ENCODE data around the gene UNC13A. TPM values are rescaled to one million over a fixed set of nuclear protein-coding genes. Genes with fewer than 3 reads are reported as not detected.

UNC13A gene
- total RNA-seq, 6 experiments from 2014 or later = 0.02 TPM; not detected in 5

- DNase-seq (peak in 1 of 3 donors; percentile 52), ATAC-seq (peak; percentile 62 to 69 (median 66))
- no peaks in the 10 kb centered on the region for H3K27me3 ChIP-seq
- no peak for TF ChIP-seq POLR2A (IDR thresholded peaks at IDR 0.05)
- TF ChIP-seq, protein P1, sequence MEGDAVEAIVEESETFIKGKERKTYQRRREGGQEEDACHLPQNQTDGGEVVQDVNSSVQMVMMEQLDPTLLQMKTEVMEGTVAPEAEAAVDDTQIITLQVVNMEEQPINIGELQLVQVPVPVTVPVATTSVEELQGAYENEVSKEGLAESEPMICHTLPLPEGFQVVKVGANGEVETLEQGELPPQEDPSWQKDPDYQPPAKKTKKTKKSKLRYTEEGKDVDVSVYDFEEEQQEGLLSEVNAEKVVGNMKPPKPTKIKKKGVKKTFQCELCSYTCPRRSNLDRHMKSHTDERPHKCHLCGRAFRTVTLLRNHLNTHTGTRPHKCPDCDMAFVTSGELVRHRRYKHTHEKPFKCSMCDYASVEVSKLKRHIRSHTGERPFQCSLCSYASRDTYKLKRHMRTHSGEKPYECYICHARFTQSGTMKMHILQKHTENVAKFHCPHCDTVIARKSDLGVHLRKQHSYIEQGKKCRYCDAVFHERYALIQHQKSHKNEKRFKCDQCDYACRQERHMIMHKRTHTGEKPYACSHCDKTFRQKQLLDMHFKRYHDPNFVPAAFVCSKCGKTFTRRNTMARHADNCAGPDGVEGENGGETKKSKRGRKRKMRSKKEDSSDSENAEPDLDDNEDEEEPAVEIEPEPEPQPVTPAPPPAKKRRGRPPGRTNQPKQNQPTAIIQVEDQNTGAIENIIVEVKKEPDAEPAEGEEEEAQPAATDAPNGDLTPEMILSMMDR (IDR thresholded peaks at IDR 0.05) = no peak
- no peaks in the 10 kb centered on the region for H3K9me3 ChIP-seq
- no peak overlapping the region for H3K4me3 ChIP-seq
- H3K36me3 ChIP-seq = peaks cover 0 to 22% (median 5%) of the 10 kb centered on the region in 4 donors
- WGBS (ENCODE audit: insufficient coverage, low coverage, low lambda C conversion rate, missing lambda C conversion rate) = 27% methylated on average over 2 of the region's 16 CpGs
- no peaks in the 10 kb centered on the region for H3K4me1 ChIP-seq
- H3K27ac ChIP-seq = no peak overlapping the region
- intact Hi-C loops (cut with DNase I) = loop anchor here in 1 of 2 donors (10.0 kb wide), 1 partner anchor 85 kb away; no protein-coding TSS in a partner anchor
Observed at GRCh38 chr19:17579661-17580244, 108.4 kb downstream of the UNC13A start.

DNA sequence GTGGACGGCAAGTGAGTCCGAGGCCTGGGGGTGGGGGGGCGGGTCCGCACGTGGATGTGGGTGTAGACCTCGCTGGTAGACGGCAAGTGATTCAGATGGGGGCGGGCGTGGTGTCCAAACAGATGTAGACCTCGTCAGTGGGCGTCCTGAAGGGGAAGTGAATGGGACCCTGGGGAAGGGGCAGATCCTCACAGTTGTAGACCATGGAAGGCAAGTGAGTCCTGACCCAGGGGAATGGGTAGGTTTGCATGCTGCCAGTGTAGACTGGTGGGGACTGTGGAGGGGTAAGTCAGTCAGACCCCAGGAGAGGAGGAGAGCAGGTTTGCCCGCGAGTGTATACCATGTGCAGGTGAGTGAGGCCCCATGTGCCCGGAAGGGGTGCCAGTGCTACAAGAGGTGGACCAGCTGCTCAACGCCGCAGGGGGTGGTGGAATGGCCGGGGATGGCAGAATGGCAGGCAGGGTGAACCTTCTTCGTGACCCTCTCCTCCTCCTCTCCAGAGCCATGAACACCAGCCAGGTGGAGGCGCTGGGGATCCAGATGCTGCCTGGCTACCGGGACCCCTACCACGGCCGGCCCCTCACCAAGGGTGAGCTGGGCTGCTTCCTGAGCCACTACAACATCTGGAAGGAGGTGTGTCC, 110.6 kb downstream of the UNC13A start:
- WGBS (ENCODE audit: insufficient coverage, low coverage, low lambda C conversion rate, missing lambda C conversion rate) = 87% methylated on average over 12 of the region's 22 CpGs
- no peak for ATAC-seq
- Histone ChIP-seq H3K27ac (no peak overlapping the region), H3K4me3 (no peak overlapping the region), H3K9me3 (no peaks in the 10 kb centered on the region), H3K36me3 (peaks cover 0 to 26% (median 5%) of the 10 kb centered on the region in 4 donors), H3K27me3 (no peaks in the 10 kb centered on the region), H3K4me1 (no peaks in the 10 kb centered on the region)
- TF ChIP-seq POLR2A (IDR thresholded peaks at IDR 0.05) = no peak
- TF ChIP-seq, protein P1 (IDR thresholded peaks at IDR 0.05) = no peak
- intact Hi-C loops (cut with DNase I) = loop anchor here in 1 of 2 donors (10.0 kb wide), 1 partner anchor 83 kb away; no protein-coding TSS in a partner anchor
- no peak for DNase-seq

DNA sequence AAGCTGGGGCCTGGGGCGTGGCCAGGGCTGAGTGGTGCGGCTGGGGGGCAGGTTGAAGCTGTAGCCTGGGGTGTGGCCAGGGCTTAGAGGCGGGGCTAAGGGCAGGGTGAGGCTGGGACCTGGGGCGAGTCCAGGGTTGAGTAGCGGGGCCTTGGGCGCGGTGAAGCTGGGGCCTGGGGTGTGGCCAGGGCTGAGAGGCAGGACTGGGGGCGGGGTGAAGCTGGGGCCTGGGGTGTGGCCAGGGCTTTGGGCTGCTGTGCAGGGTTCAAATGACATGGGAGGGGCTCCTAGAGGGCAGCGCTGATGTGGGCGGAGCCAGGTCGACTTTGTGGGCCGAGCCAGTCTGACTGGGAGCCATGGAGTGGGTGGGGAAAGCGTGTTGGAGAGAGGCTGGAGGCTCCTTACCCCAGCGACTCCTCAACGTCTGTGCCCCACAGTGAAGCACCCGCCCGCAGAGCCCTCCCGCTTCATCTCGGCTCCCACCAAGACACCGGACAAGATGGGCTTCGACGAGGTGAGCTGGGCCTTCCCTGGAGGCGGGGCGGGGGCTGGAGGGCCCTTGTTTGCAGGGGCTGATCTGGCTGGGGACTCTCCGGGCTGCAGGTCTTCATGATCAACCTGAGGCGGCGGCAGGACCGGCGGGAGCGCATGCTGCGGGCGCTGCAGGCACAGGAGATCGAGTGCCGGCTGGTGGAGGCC, 111.2 kb downstream of the UNC13A start:
- Histone ChIP-seq H3K36me3 (peaks cover 0 to 28% (median 8%) of the 10 kb centered on the region in 4 donors), H3K4me1 (no peaks in the 10 kb centered on the region), H3K9me3 (no peaks in the 10 kb centered on the region), H3K27ac (no peak overlapping the region), H3K27me3 (no peaks in the 10 kb centered on the region), H3K4me3 (no peak overlapping the region)
- ATAC-seq (peak in 2 of 4 donors; percentile 22 to 31), DNase-seq (no peak)
- TF ChIP-seq, protein P1 (IDR thresholded peaks at IDR 0.05) = no peak
- TF ChIP-seq POLR2A (IDR thresholded peaks at IDR 0.05) = no peak
- 59% methylated on average over 6 of the region's 34 CpGs for WGBS (ENCODE audit: insufficient coverage, low coverage, low lambda C conversion rate, missing lambda C conversion rate)
- intact Hi-C loops (cut with DNase I) = loop anchor here in 1 of 2 donors (10.0 kb wide), 1 partner anchor 82 kb away; no protein-coding TSS in a partner anchor

GRCh38 chr19:17575871-17576757, 112.0 kb downstream of the UNC13A start:
- TF ChIP-seq, protein P1 (IDR thresholded peaks at IDR 0.05) = no peak
- no peak for TF ChIP-seq POLR2A (IDR thresholded peaks at IDR 0.05)
- Histone ChIP-seq H3K4me1 (no peaks in the 10 kb centered on the region), H3K27me3 (no peaks in the 10 kb centered on the region), H3K27ac (no peak overlapping the region), H3K4me3 (no peak overlapping the region), H3K36me3 (peaks cover 0 to 29% (median 9%) of the 10 kb centered on the region in 4 donors), H3K9me3 (no peaks in the 10 kb centered on the region)
- intact Hi-C loops (cut with DNase I) = loop anchor here in 1 of 2 donors (10.0 kb wide), 1 partner anchor 81 kb away; no protein-coding TSS in a partner anchor
- ATAC-seq = no peak
- DNase-seq = no peak
- WGBS (ENCODE audit: insufficient coverage, low coverage, low lambda C conversion rate, missing lambda C conversion rate) = 93% methylated on average over 7 of the region's 11 CpGs
